CD4-positive, alpha-beta T cell treated with Interleukin-2 at 100 ng/mL for 4 hours (primary cell): ENCODE results near the gene NT5C3A.
"Not testable (repeated sequence)": the region's sequence is repeated elsewhere in the genome, so short reads cannot be mapped to it uniquely, and the experiment has no call there.

Experiments
- DNase-seq: peaks from one replicate; pipeline ENCODE4 v3.0.0-alpha.2; 2020; ENCODE audit warnings: low spot score

NT5C3A gene

GRCh38 chr7:32979246-32979645 is 83.3 kb downstream of the NT5C3A start:
- DNase-seq = not testable (repeated sequence)

- DNase-seq = not testable (repeated sequence)
Observed at GRCh38 chr7:32977159-32977558, 85.4 kb downstream of the NT5C3A start.

GRCh38 chr7:32971967-32972366 is 90.6 kb downstream of the NT5C3A start:
- not testable (repeated sequence) for DNase-seq

GRCh38 chr7:32967268-32967582 is 95.4 kb downstream of the NT5C3A start:
- DNase-seq = not testable (repeated sequence)

GRCh38 chr7:32966489-32967267 is 95.9 kb downstream of the NT5C3A start:
- not testable (repeated sequence) for DNase-seq

- DNase-seq = not testable (repeated sequence)
Observed at GRCh38 chr7:32964461-32965159, 98.0 kb downstream of the NT5C3A start.
